ENCODE data around the gene AKR1C1.

- TF ChIP-seq CTCF (IDR thresholded peaks at IDR 0.05), result no peak
- no peak for TF ChIP-seq POLR2A (IDR thresholded peaks at IDR 0.05)
These were observed 35.5 kb downstream of the AKR1C1 start for GRCh38 chr10:4998671-4999070.
